ENCODE data around the gene TCF7L2. TPM values are rescaled to one million over a fixed set of nuclear protein-coding genes. Genes with fewer than 3 reads are reported as not detected.

The TCF7L2 gene
- total and polyA plus RNA-seq, 8 donors = 6.7 to 179 (median 61.7) TPM

DNA sequence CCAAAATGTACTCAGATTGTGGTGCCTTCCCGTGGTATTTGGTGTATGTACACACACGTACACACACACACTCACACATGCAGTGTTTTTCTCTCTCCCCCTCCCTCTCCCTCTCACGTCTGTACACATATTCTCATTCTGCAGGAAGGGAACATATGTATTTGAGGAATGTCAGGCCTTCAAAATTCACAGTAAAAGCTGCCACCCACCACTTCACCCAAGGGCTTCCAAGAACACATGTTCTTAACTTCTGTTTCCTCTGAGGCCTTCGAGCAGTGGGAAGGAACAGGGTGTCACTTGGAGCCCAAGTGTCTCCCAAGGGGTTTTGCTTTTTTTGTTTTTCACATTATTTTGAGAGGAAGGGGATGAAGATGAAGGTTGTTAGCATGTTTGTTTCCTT is 198.9 kb downstream of the TCF7L2 start:
- intact Hi-C loops (cut with DNase I; ENCODE audit: low total_unique reads) = no loop called here
- DNase-seq = no peak
- H3K27ac ChIP-seq = no peak overlapping the region

DNA sequence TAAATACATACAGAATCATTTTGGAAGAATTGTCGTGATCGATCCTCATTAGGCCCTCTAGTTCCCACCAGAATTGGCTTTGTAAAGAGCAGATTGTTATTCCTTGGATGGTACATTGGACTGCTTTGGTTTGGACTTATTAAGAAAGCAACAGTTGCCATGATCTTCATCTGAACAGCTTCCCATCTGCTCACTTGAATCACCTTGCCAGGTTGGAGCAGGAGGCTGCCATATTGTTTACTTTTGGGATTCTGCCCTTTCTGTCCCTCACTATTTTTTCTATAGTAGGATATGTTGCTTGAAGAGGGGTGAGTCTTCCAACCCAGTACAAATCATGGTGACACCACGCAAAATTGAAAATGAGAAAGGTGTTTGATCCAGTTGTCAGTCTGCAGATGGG is 199.6 kb downstream of the TCF7L2 start:
- WGBS, 5 donors = 62 to 99% (median 83%) methylated on average over 3 of the region's 3 CpGs
- H3K9me3 ChIP-seq = no peaks in the 10 kb centered on the region
- peaks cover 0 to 5% (median 0%) of the 10 kb centered on the region in 4 donors for H3K4me1 ChIP-seq
- TF ChIP-seq EP300 (IDR thresholded peaks at IDR 0.05) = no peak
- TF ChIP-seq, protein P1, sequence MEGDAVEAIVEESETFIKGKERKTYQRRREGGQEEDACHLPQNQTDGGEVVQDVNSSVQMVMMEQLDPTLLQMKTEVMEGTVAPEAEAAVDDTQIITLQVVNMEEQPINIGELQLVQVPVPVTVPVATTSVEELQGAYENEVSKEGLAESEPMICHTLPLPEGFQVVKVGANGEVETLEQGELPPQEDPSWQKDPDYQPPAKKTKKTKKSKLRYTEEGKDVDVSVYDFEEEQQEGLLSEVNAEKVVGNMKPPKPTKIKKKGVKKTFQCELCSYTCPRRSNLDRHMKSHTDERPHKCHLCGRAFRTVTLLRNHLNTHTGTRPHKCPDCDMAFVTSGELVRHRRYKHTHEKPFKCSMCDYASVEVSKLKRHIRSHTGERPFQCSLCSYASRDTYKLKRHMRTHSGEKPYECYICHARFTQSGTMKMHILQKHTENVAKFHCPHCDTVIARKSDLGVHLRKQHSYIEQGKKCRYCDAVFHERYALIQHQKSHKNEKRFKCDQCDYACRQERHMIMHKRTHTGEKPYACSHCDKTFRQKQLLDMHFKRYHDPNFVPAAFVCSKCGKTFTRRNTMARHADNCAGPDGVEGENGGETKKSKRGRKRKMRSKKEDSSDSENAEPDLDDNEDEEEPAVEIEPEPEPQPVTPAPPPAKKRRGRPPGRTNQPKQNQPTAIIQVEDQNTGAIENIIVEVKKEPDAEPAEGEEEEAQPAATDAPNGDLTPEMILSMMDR (IDR thresholded peaks at IDR 0.05) = no peak
- no peak for TF ChIP-seq POLR2AphosphoS5 (IDR thresholded peaks at IDR 0.05)
- TF ChIP-seq POLR2A (IDR thresholded peaks at IDR 0.05) = no peak
- no peak overlapping the region for H3K27ac ChIP-seq
- no peak for DNase-seq
- no peak overlapping the region for H3K4me3 ChIP-seq
- H3K36me3 ChIP-seq = peaks cover 54 to 99% (median 97%) of the 10 kb centered on the region in 4 donors
- no peaks in the 10 kb centered on the region for H3K27me3 ChIP-seq
- intact Hi-C loops (cut with DNase I; ENCODE audit: low total_unique reads) = no loop called here

More for the DNA sequence above, 198.9 kb downstream of the TCF7L2 start:
- Histone ChIP-seq H3K27me3 (no peaks in the 10 kb centered on the region), H3K36me3 (peaks cover 50 to 99% (median 97%) of the 10 kb centered on the region in 4 donors), H3K4me1 (peaks cover 0 to 5% (median 0%) of the 10 kb centered on the region in 4 donors), H3K9me3 (no peaks in the 10 kb centered on the region), H3K4me3 (no peak overlapping the region)
- 66 to 91% (median 86%) methylated on average over 4 of the region's 4 CpGs for WGBS, 5 donors
- TF ChIP-seq POLR2A (IDR thresholded peaks at IDR 0.05) = no peak
- TF ChIP-seq, protein P1 (IDR thresholded peaks at IDR 0.05) = no peak
- TF ChIP-seq EP300 (IDR thresholded peaks at IDR 0.05) = no peak
- TF ChIP-seq POLR2AphosphoS5 (IDR thresholded peaks at IDR 0.05) = no peak

DNA sequence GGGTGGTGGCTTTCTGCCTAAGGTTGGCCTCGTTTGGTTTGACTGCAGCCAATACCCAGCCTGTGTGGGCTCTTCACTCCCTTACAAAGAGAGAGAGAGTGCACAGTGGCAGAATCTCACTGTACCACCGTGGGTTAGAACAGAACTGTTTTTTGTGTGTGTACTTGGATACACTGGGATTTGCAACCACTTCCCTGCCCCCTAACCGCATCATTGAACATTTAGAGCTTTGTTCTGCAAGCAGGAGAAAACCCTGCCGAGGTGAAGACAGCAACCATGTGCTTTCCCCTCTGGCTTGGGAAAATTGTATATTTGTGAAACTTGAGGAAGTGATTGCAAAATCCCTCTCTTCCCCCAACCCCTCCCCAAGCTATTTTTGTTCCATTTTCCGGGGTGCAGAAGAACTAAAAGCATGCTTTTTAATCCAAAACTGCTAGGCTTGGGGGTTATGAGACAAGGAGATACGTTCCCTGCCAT is 201.2 kb downstream of the TCF7L2 start:
- no peaks in the 10 kb centered on the region for H3K9me3 ChIP-seq
- TF ChIP-seq EP300 (IDR thresholded peaks at IDR 0.05) (no peak), POLR2AphosphoS5 (IDR thresholded peaks at IDR 0.05) (no peak), POLR2A (IDR thresholded peaks at IDR 0.05) (no peak)
- TF ChIP-seq, protein P1 (IDR thresholded peaks at IDR 0.05) = no peak
- H3K27me3 ChIP-seq = no peaks in the 10 kb centered on the region
- peak overlapping the region in 2 of 5 donors; percentile 7 to 11 for H3K27ac ChIP-seq
- H3K36me3 ChIP-seq = peaks cover 50 to 98% (median 96%) of the 10 kb centered on the region in 4 donors
- WGBS, 5 donors = 69 to 83% (median 72%) methylated on average over 6 of the region's 6 CpGs
- H3K4me1 ChIP-seq = peaks cover 0 to 5% (median 0%) of the 10 kb centered on the region in 4 donors
- H3K4me3 ChIP-seq = no peak overlapping the region
- intact Hi-C loops (cut with DNase I; ENCODE audit: low total_unique reads) = no loop called here
- DNase-seq = no peak

DNA sequence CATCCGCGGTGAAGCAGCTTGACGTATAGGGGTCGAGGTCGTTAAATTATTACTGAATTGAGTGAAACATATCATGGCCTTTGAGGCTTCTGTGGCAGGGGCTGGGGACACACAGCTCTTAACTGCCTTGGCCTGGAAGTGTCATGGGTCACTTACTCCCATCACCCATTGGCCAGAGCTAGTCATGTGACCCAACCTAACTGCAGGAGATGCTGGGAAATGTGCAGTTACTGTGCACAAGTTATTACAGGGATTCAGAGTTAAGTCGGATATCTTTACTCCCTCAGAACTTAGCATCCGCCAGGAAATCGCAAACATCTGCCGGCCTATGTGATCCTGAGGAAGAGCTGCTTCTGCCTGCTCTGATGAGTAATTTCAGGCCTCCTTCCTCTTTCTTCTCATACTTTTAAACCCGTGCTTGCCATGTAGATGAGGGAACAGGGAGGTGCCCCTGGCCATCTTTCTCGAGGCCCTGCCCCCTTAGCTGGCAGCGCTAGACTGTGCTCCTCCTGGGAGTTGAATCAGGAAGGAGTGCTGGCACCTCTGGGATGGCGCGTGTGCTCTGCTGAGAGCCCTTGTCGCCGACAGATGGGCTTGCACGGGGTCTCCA is 203.6 kb downstream of the TCF7L2 start:
- no peaks in the 10 kb centered on the region for H3K9me3 ChIP-seq
- DNase-seq = no peak
- peaks cover 54 to 97% (median 95%) of the 10 kb centered on the region in 4 donors for H3K36me3 ChIP-seq
- H3K4me1 ChIP-seq = peaks cover 0 to 15% (median 4%) of the 10 kb centered on the region in 4 donors
- no peak overlapping the region for H3K4me3 ChIP-seq
- WGBS, 5 donors = 89 to 94% (median 92%) methylated on average over 17 of the region's 17 CpGs
- intact Hi-C loops (cut with DNase I; ENCODE audit: low total_unique reads) = no loop called here
- H3K27ac ChIP-seq = no peak overlapping the region
- TF ChIP-seq EP300 (IDR thresholded peaks at IDR 0.05) (no peak), POLR2A (IDR thresholded peaks at IDR 0.05) (no peak), POLR2AphosphoS5 (IDR thresholded peaks at IDR 0.05) (no peak)
- TF ChIP-seq, protein P1 (IDR thresholded peaks at IDR 0.05) = no peak
- H3K27me3 ChIP-seq = no peaks in the 10 kb centered on the region

Measured in stomach (tissue), 9 donors.